Activated naive CD8-positive, alpha-beta T cell treated with anti-CD3 and anti-CD28 coated beads for 36 hours (primary cell): Measurements from ENCODE around the gene FZR1. TPM values are rescaled to one million over a fixed set of nuclear protein-coding genes. Genes with fewer than 3 reads are reported as not detected.
A peak's percentile ranks its signal among the peaks of the same experiment; 100 is the strongest.

ENCODE experiments used
- DNase-seq: peaks from one replicate; pipeline ENCODE4 v3.0.0; 2021
- H3K27ac Mint-ChIP-seq: one replicate; pipeline ENCODE4 v1.8.0; 2022; ENCODE audit warnings: mild to moderate bottlenecking, moderate library complexity, mixed read lengths
- H3K27me3 Mint-ChIP-seq: one replicate; pipeline ENCODE4 v1.8.0; 2022; ENCODE audit warnings: mild to moderate bottlenecking, mixed read lengths
- H3K36me3 Mint-ChIP-seq: one replicate; pipeline ENCODE4 v1.8.0; 2021; ENCODE audit warnings: mild to moderate bottlenecking, mixed read lengths
- H3K4me1 Mint-ChIP-seq: one replicate; pipeline ENCODE4 v1.8.0; 2021; ENCODE audit warnings: mixed read lengths
- H3K4me3 Mint-ChIP-seq: one replicate; pipeline ENCODE4 v1.8.0; 2022; ENCODE audit warnings: mild to moderate bottlenecking, moderate library complexity, mixed read lengths
- H3K9me3 Mint-ChIP-seq: one replicate; pipeline ENCODE4 v1.8.0; 2022; ENCODE audit warnings: mixed read lengths
- total RNA-seq, 2 experiments: library from RNA; stranded (reverse); gene quantifications; one replicate each; pipeline ENCODE4 v1.2.3, GENCODE V29; 2021

Gene FZR1
- total RNA-seq, 2 experiments from 2014 or later = 32.6 to 39.6 TPM

GRCh38 chr19:3481241-3482090 lies 24.6 kb upstream of the FZR1 start:
- Mint-ChIP-seq H3K4me3 (no peak overlapping the region), H3K36me3 (no peaks in the 10 kb centered on the region), H3K4me1 (peaks cover 8% of the 10 kb centered on the region)

GRCh38 chr19:3482507-3483225 lies 23.4 kb upstream of the FZR1 start:
- H3K4me1 Mint-ChIP-seq = peaks cover 8% of the 10 kb centered on the region
- H3K27ac Mint-ChIP-seq = no peak overlapping the region
- no peaks in the 10 kb centered on the region for H3K9me3 Mint-ChIP-seq
- DNase-seq = no peak
- H3K4me3 Mint-ChIP-seq = no peak overlapping the region
- no peaks in the 10 kb centered on the region for H3K36me3 Mint-ChIP-seq
- no peaks in the 10 kb centered on the region for H3K27me3 Mint-ChIP-seq

More at GRCh38 chr19:3481241-3482090, 24.6 kb upstream of the FZR1 start:
- Mint-ChIP-seq H3K27me3 (no peaks in the 10 kb centered on the region), H3K27ac (no peak overlapping the region), H3K9me3 (no peaks in the 10 kb centered on the region)
- no peak for DNase-seq

- H3K27ac Mint-ChIP-seq = no peak within 1 kb of the TSS
- H3K27me3 Mint-ChIP-seq = no peaks in the 10 kb centered on the region
- peaks cover 5% of the 10 kb centered on the region for H3K4me1 Mint-ChIP-seq
- H3K9me3 Mint-ChIP-seq = no peaks in the 10 kb centered on the region
- no peak for DNase-seq
- no peak within 1 kb of the TSS for H3K4me3 Mint-ChIP-seq
- no peaks in the 10 kb centered on the region for H3K36me3 Mint-ChIP-seq
Observed at GRCh38 chr19:3483226-3483628, 22.9 kb upstream of the FZR1 start, which contains the start of gene SMIM44. SMIM44 (minus strand) TSS chr19:3483441; CDS start chr19:3483403, 38 bp downstream.

GRCh38 chr19:3491396-3492119 lies 14.6 kb upstream of the FZR1 start:
- no peak for DNase-seq
- H3K4me1 Mint-ChIP-seq = peaks cover 2% of the 10 kb centered on the region
- no peak overlapping the region for H3K4me3 Mint-ChIP-seq
- no peaks in the 10 kb centered on the region for H3K27me3 Mint-ChIP-seq
- peaks cover 6% of the 10 kb centered on the region for H3K36me3 Mint-ChIP-seq
- no peaks in the 10 kb centered on the region for H3K9me3 Mint-ChIP-seq
- no peak overlapping the region for H3K27ac Mint-ChIP-seq

GRCh38 chr19:3492131-3492839 lies 13.8 kb upstream of the FZR1 start:
- Mint-ChIP-seq H3K9me3 (no peaks in the 10 kb centered on the region), H3K4me3 (no peak overlapping the region), H3K36me3 (peaks cover 9% of the 10 kb centered on the region), H3K27ac (no peak overlapping the region), H3K4me1 (peaks cover 5% of the 10 kb centered on the region), H3K27me3 (no peaks in the 10 kb centered on the region)
- DNase-seq = no peak

GRCh38 chr19:3492919-3493318 lies 13.2 kb upstream of the FZR1 start:
- no peak overlapping the region for H3K27ac Mint-ChIP-seq
- no peaks in the 10 kb centered on the region for H3K27me3 Mint-ChIP-seq
- H3K9me3 Mint-ChIP-seq = no peaks in the 10 kb centered on the region
- H3K4me1 Mint-ChIP-seq = peaks cover 7% of the 10 kb centered on the region
- peaks cover 11% of the 10 kb centered on the region for H3K36me3 Mint-ChIP-seq
- H3K4me3 Mint-ChIP-seq = no peak overlapping the region
- no peak for DNase-seq

- Mint-ChIP-seq H3K27me3 (no peaks in the 10 kb centered on the region), H3K4me3 (no peak overlapping the region), H3K36me3 (peaks cover 13% of the 10 kb centered on the region), H3K27ac (no peak overlapping the region), H3K4me1 (peaks cover 12% of the 10 kb centered on the region), H3K9me3 (no peaks in the 10 kb centered on the region)
- no peak for DNase-seq
Observed at GRCh38 chr19:3493651-3494050, 12.5 kb upstream of the FZR1 start.

- DNase-seq = peak; percentile 45
- H3K27me3 Mint-ChIP-seq = no peaks in the 10 kb centered on the region
- H3K4me1 Mint-ChIP-seq = peaks cover 15% of the 10 kb centered on the region
- peak overlapping the region; percentile 0 for H3K4me3 Mint-ChIP-seq
- peaks cover 15% of the 10 kb centered on the region for H3K36me3 Mint-ChIP-seq
- H3K9me3 Mint-ChIP-seq = no peaks in the 10 kb centered on the region
- no peak overlapping the region for H3K27ac Mint-ChIP-seq
Observed at GRCh38 chr19:3494051-3494450, 12.1 kb upstream of the FZR1 start.

GRCh38 chr19:3494559-3494958 lies 11.6 kb upstream of the FZR1 start:
- peak overlapping the region; percentile 65 for H3K27ac Mint-ChIP-seq
- peaks cover 18% of the 10 kb centered on the region for H3K4me1 Mint-ChIP-seq
- peak overlapping the region; percentile 0 for H3K4me3 Mint-ChIP-seq
- H3K9me3 Mint-ChIP-seq = no peaks in the 10 kb centered on the region
- peak; percentile 63 for DNase-seq
- peaks cover 18% of the 10 kb centered on the region for H3K36me3 Mint-ChIP-seq
- H3K27me3 Mint-ChIP-seq = no peaks in the 10 kb centered on the region

GRCh38 chr19:3496392-3497273 lies 9.5 kb upstream of the FZR1 start:
- DNase-seq = no peak
- no peaks in the 10 kb centered on the region for H3K9me3 Mint-ChIP-seq
- H3K27ac Mint-ChIP-seq = no peak overlapping the region
- peaks cover 23% of the 10 kb centered on the region for H3K36me3 Mint-ChIP-seq
- H3K27me3 Mint-ChIP-seq = peaks cover 6% of the 10 kb centered on the region
- peaks cover 28% of the 10 kb centered on the region for H3K4me1 Mint-ChIP-seq
- H3K4me3 Mint-ChIP-seq = no peak overlapping the region

- H3K36me3 Mint-ChIP-seq = peaks cover 23% of the 10 kb centered on the region
- no peak overlapping the region for H3K27ac Mint-ChIP-seq
- no peaks in the 10 kb centered on the region for H3K9me3 Mint-ChIP-seq
Observed at GRCh38 chr19:3497757-3498520, 8.2 kb upstream of the FZR1 start.

GRCh38 chr19:3499738-3500428 lies 6.2 kb upstream of the FZR1 start:
- peaks cover 6% of the 10 kb centered on the region for H3K27me3 Mint-ChIP-seq
- peaks cover 18% of the 10 kb centered on the region for H3K36me3 Mint-ChIP-seq
- peaks cover 30% of the 10 kb centered on the region for H3K4me1 Mint-ChIP-seq
- no peaks in the 10 kb centered on the region for H3K9me3 Mint-ChIP-seq
- DNase-seq = no peak
- peak overlapping the region; percentile 92 for H3K27ac Mint-ChIP-seq
- H3K4me3 Mint-ChIP-seq = peak overlapping the region; percentile 84

More at GRCh38 chr19:3497757-3498520, 8.2 kb upstream of the FZR1 start:
- H3K27me3 Mint-ChIP-seq = peaks cover 6% of the 10 kb centered on the region
- no peak for DNase-seq
- H3K4me3 Mint-ChIP-seq = no peak overlapping the region
- peaks cover 28% of the 10 kb centered on the region for H3K4me1 Mint-ChIP-seq
